NCI-H1105 (cell line): Measurements from ENCODE around the gene PRRX1.

Experiments
- DNase-seq: peaks from one replicate; lab custom pipeline; 2025; lab: John Stamatoyannopoulos, UW

The PRRX1 gene

GRCh38 chr1:170664828-170665612 lies 1.1 kb downstream of the PRRX1 start:
- DNase-seq: peak; percentile 72

GRCh38 chr1:170665629-170666028 lies 1.7 kb downstream of the PRRX1 start:
- DNase-seq: no peak

GRCh38 chr1:170666541-170667254 lies 2.8 kb downstream of the PRRX1 start:
- DNase-seq: no peak

- peak; percentile 28 for DNase-seq
These were observed 4.5 kb downstream of the PRRX1 start for GRCh38 chr1:170668209-170669106.

- DNase-seq: no peak
These were observed 5.1 kb downstream of the PRRX1 start for GRCh38 chr1:170669107-170669445.

- DNase-seq: no peak
These were observed 5.9 kb downstream of the PRRX1 start for GRCh38 chr1:170669586-170670530.

GRCh38 chr1:170670802-170671628 lies 7.1 kb downstream of the PRRX1 start:
- DNase-seq: no peak

- no peak for DNase-seq
These were observed 7.7 kb downstream of the PRRX1 start for GRCh38 chr1:170671629-170671963.

- DNase-seq: no peak
These were observed 8.4 kb downstream of the PRRX1 start for GRCh38 chr1:170672316-170672715.

GRCh38 chr1:170674239-170674638 lies 10.3 kb downstream of the PRRX1 start:
- no peak for DNase-seq

GRCh38 chr1:170674986-170675385 lies 11.1 kb downstream of the PRRX1 start:
- no peak for DNase-seq

- no peak for DNase-seq
These were observed 11.9 kb downstream of the PRRX1 start for GRCh38 chr1:170675865-170676264.

- no peak for DNase-seq
These were observed 12.7 kb downstream of the PRRX1 start for GRCh38 chr1:170676628-170677027.

- no peak for DNase-seq
These were observed 14.2 kb downstream of the PRRX1 start for GRCh38 chr1:170678027-170678600.

- DNase-seq: no peak
These were observed 16.5 kb downstream of the PRRX1 start for GRCh38 chr1:170680428-170680827.

GRCh38 chr1:170682169-170682568 lies 18.2 kb downstream of the PRRX1 start:
- DNase-seq: no peak

- DNase-seq: no peak
These were observed 18.9 kb downstream of the PRRX1 start for GRCh38 chr1:170682809-170683208.

- DNase-seq: no peak
These were observed 21.2 kb downstream of the PRRX1 start for GRCh38 chr1:170685166-170685565.

GRCh38 chr1:170686291-170686690 lies 22.4 kb downstream of the PRRX1 start:
- no peak for DNase-seq

GRCh38 chr1:170687621-170688020 lies 23.7 kb downstream of the PRRX1 start:
- DNase-seq: no peak
